GM12873 (cell line): ENCODE measurements around the gene DGAT2L6.

Experiments
- CTCF ChIP-seq: IDR thresholded peaks from 2 replicates; pipeline ENCODE4 v1.5.1; 2012; ENCODE audit warnings: low read depth, mild to moderate bottlenecking, moderate library complexity, low read length, control low read depth; ENCODE audit not compliant: insufficient read depth; ENCODE audit errors: missing control alignments

Gene DGAT2L6

GRCh38 chrX:70138622-70139021 lies 38.7 kb upstream of the DGAT2L6 start:
- TF ChIP-seq CTCF: no peak

DNA sequence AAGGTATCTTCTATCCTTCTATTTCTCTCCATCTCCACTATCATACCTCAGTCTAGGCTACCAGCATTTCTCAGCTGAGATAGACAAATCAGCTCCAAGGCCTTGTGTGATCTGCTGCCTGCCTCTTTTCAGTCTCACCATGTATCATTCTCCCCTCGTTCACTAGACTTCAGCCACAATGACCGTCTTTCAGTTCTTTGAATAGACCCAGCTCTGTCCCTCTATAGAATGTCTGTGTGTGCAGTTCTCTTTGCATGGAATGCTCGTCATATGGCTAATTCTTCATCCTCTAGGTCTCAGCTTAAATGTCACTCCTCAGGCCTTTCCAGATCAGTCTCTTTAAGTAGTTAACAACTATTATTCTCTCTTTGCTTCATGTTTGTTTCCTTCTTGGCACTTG lies 37.5 kb upstream of the DGAT2L6 start:
- no peak for TF ChIP-seq CTCF

- no peak for TF ChIP-seq CTCF
These were observed 35.9 kb upstream of the DGAT2L6 start for GRCh38 chrX:70141373-70141772.

GRCh38 chrX:70166601-70167590 lies 10.4 kb upstream of the DGAT2L6 start:
- no peak for TF ChIP-seq CTCF

DNA sequence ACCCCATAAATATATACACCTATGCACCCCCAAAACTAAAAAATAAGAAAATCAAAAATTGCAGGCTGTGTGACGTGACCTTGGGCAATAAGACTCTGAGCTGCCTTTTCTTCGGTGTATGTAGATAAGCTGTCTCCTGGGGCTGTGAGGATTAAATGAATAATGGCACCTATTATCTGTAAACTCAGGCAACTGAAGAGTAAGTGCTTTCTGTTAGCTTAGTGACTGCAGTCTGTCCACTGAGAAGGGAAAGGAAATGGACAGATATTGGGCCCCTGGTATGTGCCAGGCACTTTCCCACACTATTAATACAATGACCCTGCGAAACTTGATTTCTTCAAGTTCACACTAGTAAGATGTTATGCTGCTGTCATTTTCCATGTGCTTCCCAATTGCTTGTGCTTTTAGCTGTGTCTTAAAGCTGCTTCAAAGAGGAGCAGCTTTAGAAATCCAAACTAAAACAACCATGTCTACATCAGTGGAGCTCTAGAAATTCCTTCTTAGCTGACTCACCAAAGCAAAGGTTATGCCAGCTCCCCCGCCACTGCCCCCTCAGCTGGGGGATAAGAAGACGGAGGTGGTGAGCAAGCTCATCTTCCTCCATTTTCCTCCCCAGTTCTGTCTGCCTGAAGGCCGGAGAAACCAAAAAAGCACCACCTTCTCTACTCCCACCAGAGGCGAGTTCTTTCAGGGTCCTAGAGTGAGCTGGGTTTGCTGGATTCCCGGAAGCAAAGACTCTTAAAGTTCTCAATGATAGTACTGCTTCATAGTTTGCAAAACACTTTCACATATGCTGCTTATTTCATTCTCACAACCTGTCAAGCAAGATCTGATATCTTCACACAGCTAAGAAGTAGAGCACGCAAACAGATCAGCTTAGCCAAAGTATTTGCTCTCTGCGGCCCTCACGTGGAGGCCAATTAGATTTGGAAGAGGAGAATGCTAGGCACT lies 8.8 kb upstream of the DGAT2L6 start:
- TF ChIP-seq CTCF: no peak

DNA sequence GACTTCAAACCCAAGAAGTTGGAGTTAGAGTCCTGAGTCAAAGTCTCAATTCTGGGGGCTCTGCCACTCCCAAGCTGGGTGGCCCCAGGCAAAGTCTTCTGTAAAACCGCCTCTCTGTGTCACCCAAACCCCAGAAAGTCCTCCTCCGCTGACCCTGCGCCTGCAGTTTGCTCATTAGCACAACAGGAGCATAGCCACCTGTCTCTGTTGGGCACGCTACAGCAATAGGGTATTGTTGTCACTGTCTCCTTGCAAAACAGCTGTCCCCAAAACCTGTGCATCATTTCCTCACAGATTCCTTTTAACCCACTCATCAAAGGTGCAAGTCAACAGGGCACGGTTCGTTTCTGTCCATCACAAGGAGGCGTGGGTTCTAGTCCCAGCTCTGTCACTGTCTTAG lies 8.0 kb upstream of the DGAT2L6 start:
- TF ChIP-seq CTCF: no peak

GRCh38 chrX:70171624-70172023 lies 5.7 kb upstream of the DGAT2L6 start:
- no peak for TF ChIP-seq CTCF
